HCT116 (cell line): ENCODE data around the gene DOK1. TPM values are rescaled to one million over a fixed set of nuclear protein-coding genes. Genes with fewer than 3 reads are reported as not detected.

Source experiments
- ATAC-seq: fragments of 200-7000 bp; cut with Tn5 transposase; 2 replicates; pipeline ENCODE4 v1.9.1; 2020; ENCODE audit warnings: mild to moderate bottlenecking, moderate library complexity
- BruUV-seq: library from RNA; stranded (reverse); fragments of 400-500 nt; replicated peaks from 2 replicates; lab custom pipeline; 2021; lab: Mats Ljungman, UMichigan
- CTCF ChIA-PET: fragments of 300-600 bp; sonication (Branson Sonifier 250); formaldehyde crosslinking; loops from one replicate; lab custom pipeline; 2021; ENCODE audit warnings: antibody characterized with exemption; lab: Charles Lee
- POLR2A ChIA-PET: fragments of 300-600, 350-600 bp; sonication (Branson Sonifier 250); formaldehyde crosslinking; loops from one replicate; lab custom pipeline; 2021; ENCODE audit warnings: antibody characterized with exemption; lab: Charles Lee
- RAD21 ChIA-PET, 2 experiments: fragments of 300-600 bp; sonication (Branson Sonifier 250); formaldehyde crosslinking; loops; one replicate each; lab custom pipeline; 2023; ENCODE audit warnings: low total read pairs in 2 of 2; ENCODE audit not compliant: uncharacterized antibody in 2 of 2, unreplicated experiment in 2 of 2, low non-redundant PET in 1 of 2; lab: Charles Lee
- DNase-seq: peaks from one replicate; pipeline ENCODE4 v3.0.0-alpha.2; 2010; ENCODE audit warnings: low read depth, low spot score
- H2AFZ ChIP-seq: fragments of 200-600 bp; shearing (Covaris generic), sonication (generic); 2 replicates; pipeline ENCODE4 v1.6.1; 2017; ENCODE audit warnings: low read depth, mixed run types, mixed read lengths, antibody characterized with exemption, low read length; ENCODE audit not compliant: poor library complexity, severe bottlenecking
- H3K27ac ChIP-seq: 2 replicates; pipeline ENCODE4 v1.5.1; 2012; ENCODE audit warnings: low read depth, low read length
- H3K27me3 ChIP-seq: fragments of 200-600 bp; sonication (generic); 2 replicates; pipeline ENCODE4 v1.6.1; 2016; ENCODE audit warnings: mixed run types, low read length, mixed read lengths; ENCODE audit not compliant: insufficient read depth
- H3K36me3 ChIP-seq, 2 experiments: fragments of 200-500 bp in 1 of 2; fragments of 200-600 bp in 1 of 2; sonication (Bioruptor generic) in 1 of 2; sonication (generic) in 1 of 2; 2 replicates each; pipeline versions ENCODE4 v1.5.1 to v1.6.1; 2014 to 2016; ENCODE audit warnings: low read length in 2 of 2, inconsistent platforms in 1 of 2, mixed read lengths in 1 of 2, mixed run types in 1 of 2; ENCODE audit not compliant: insufficient read depth in 2 of 2, control insufficient read depth in 1 of 2
- H3K4me1 ChIP-seq, 2 experiments: fragments of 200-600 bp in 1 of 2; sonication (generic) in 1 of 2; 2 replicates each; pipeline versions ENCODE4 v1.5.1 to v1.6.1; 2012 to 2017; ENCODE audit warnings: low read length in 2 of 2, inconsistent platforms in 1 of 2, mild to moderate bottlenecking in 1 of 2, mixed read lengths in 1 of 2, mixed run types in 1 of 2, moderate library complexity in 1 of 2; ENCODE audit not compliant: insufficient read depth in 2 of 2, control insufficient read depth in 1 of 2
- H3K4me2 ChIP-seq: fragments of 200-600 bp; sonication (generic); 2 replicates; pipeline ENCODE4 v1.6.1; 2017; ENCODE audit warnings: mixed run types, low read length, mixed read lengths
- H3K4me3 ChIP-seq, 2 experiments: fragments of 200-600 bp in 1 of 2; sonication (generic) in 1 of 2; replicated peaks in 1 of 2; 2 replicates each; pipeline ENCODE4 v1.5.1; 2011 to 2016; ENCODE audit warnings: low read length in 2 of 2, control low read depth in 1 of 2, low read depth in 1 of 2, mild to moderate bottlenecking in 1 of 2, mixed read lengths in 1 of 2, mixed run types in 1 of 2
- H3K79me2 ChIP-seq: fragments of 200-600 bp; sonication (generic); 2 replicates; pipeline ENCODE4 v1.6.1; 2017; ENCODE audit warnings: mild to moderate bottlenecking, mixed run types, low read length, moderate library complexity, mixed read lengths; ENCODE audit not compliant: insufficient read depth
- H3K9ac ChIP-seq: fragments of 200-600 bp; sonication (generic); 2 replicates; pipeline ENCODE4 v1.6.1; 2016; ENCODE audit warnings: low read length, mixed read lengths
- H3K9me2 ChIP-seq: fragments of 200-600 bp; sonication (generic), shearing (Covaris generic); 2 replicates; pipeline ENCODE4 v1.6.1; 2017; ENCODE audit warnings: mixed run types, mild to moderate bottlenecking, moderate library complexity; ENCODE audit not compliant: insufficient read depth
- H3K9me3 ChIP-seq, 2 experiments: fragments of 200-500 bp in 1 of 2; fragments of 200-600 bp in 1 of 2; sonication (Bioruptor generic) in 1 of 2; sonication (generic) in 1 of 2; 2 replicates each; pipeline ENCODE4 v1.6.1; 2014 to 2017; ENCODE audit warnings: low read length in 2 of 2, mixed read lengths in 2 of 2, inconsistent platforms in 1 of 2, low read depth in 1 of 2, mild to moderate bottlenecking in 1 of 2, mixed run types in 1 of 2, moderate library complexity in 1 of 2; ENCODE audit not compliant: control insufficient read depth in 1 of 2, insufficient read depth in 1 of 2
- H4K20me1 ChIP-seq: fragments of 200-600 bp; sonication (generic), shearing (Covaris generic); 2 replicates; pipeline ENCODE4 v1.6.1; 2017; ENCODE audit warnings: mixed run types, mild to moderate bottlenecking, moderate library complexity; ENCODE audit not compliant: insufficient read depth
- CEBPB ChIP-seq: IDR thresholded peaks from 2 replicates; pipeline ENCODE4 v1.6.1; 2012; ENCODE audit warnings: low read depth
- EGR1 ChIP-seq: IDR thresholded peaks from 2 replicates; pipeline ENCODE4 v1.6.1; 2012; ENCODE audit warnings: low read depth
- ELF1 ChIP-seq: IDR thresholded peaks from 2 replicates; pipeline ENCODE4 v1.6.1; 2012; ENCODE audit warnings: low read depth, borderline replicate concordance
- EZH2 ChIP-seq: fragments of 200-600 bp; sonication (generic); IDR thresholded peaks from 2 replicates; pipeline ENCODE4 v1.6.1; 2017; ENCODE audit warnings: antibody characterized with exemption, mixed run types
- EZH2phosphoT487 ChIP-seq: fragments of 200-600 bp; IDR thresholded peaks from 2 replicates; pipeline ENCODE4 v1.6.1; 2018; ENCODE audit warnings: antibody characterized with exemption, borderline replicate concordance
- FOSL1 ChIP-seq: IDR thresholded peaks from 2 replicates; pipeline ENCODE4 v1.6.1; 2012; ENCODE audit warnings: low read depth
- JUND ChIP-seq: IDR thresholded peaks from 2 replicates; pipeline ENCODE4 v1.6.1; 2012
- POLR2AphosphoS5 ChIP-seq: IDR thresholded peaks from 2 replicates; pipeline ENCODE4 v1.6.1; 2011; ENCODE audit warnings: mild to moderate bottlenecking, low read depth, low read length, moderate library complexity
- RAD21 ChIP-seq: IDR thresholded peaks from 2 replicates; pipeline ENCODE4 v1.6.1; 2012; ENCODE audit warnings: low read depth, mild to moderate bottlenecking
- SIN3A ChIP-seq: IDR thresholded peaks from 2 replicates; pipeline ENCODE4 v1.6.1; 2012; ENCODE audit warnings: low read depth
- SP1 ChIP-seq: IDR thresholded peaks from 2 replicates; pipeline ENCODE4 v1.6.1; 2012; ENCODE audit warnings: low read depth
- YY1 ChIP-seq: IDR thresholded peaks from 2 replicates; pipeline ENCODE4 v1.6.1; 2011; ENCODE audit warnings: low read length, low read depth, moderate library complexity, mild to moderate bottlenecking; ENCODE audit not compliant: insufficient replicate concordance; ENCODE audit errors: extremely low read depth
- ZFX ChIP-seq: fragments of 450-650 bp; IDR thresholded peaks from 2 replicates; pipeline ENCODE4 v1.6.1; 2017
- ZNF274 ChIP-seq: fragments of 200-500 bp; sonication (Bioruptor generic); IDR thresholded peaks from 2 replicates; pipeline ENCODE4 v1.6.1; 2014; ENCODE audit warnings: mild to moderate bottlenecking, low read depth, low read length, inconsistent platforms
- intact Hi-C: fragments of 100-400 bp; cut with micrococcal nuclease; formaldehyde crosslinking; loops from 2 replicates; pipeline ENCODE4 v1.10.0; 2022
- total RNA-seq: library from RNA; stranded (reverse); gene quantifications from one replicate; pipeline ENCODE4 v1.2.1, GENCODE V29; 2021; ENCODE audit not compliant: unreplicated experiment
- TF ChIP-seq, protein P1 (sequence below): IDR thresholded peaks from 2 replicates; pipeline ENCODE4 v1.6.1; 2011; ENCODE audit warnings: mild to moderate bottlenecking, low read length, moderate library complexity; ENCODE audit not compliant: insufficient replicate concordance; ENCODE audit errors: extremely low read depth
- TF ChIP-seq, protein P2 (sequence below): IDR thresholded peaks from 2 replicates; pipeline ENCODE4 v1.6.1; 2012
- TF ChIP-seq, protein P3 (sequence below): IDR thresholded peaks from 2 replicates; pipeline ENCODE4 v1.6.1; 2012; ENCODE audit warnings: low read depth

The DOK1 gene
- total RNA-seq, 1 experiment from 2014 or later: 18.8 TPM

DNA sequence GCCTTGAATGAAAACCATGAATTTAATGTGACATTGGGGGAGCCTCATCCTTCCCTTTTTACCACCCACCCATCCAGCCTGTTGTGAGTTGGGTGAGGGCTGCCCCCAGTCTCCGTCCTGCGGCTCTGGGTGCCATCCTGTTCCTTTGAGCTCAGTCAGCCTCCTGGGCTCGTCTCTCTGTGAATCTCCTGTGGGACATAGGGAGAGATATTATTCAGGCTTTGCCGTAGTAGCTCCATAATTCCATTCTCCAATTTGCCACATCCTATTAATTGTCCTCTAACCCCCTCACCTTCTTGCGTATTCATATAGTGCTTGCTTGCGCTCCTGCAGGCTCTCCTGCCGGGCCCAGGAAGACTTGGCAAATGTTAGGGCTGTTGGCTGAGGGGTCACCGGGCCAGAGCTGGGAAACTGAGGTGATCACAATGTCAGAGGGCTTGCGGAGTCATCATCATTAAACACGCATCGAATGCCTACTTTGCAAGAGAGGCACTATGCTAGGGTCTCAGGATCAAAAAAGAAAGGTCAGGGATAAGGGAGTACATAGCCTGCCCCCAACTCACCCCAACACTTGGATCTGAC, 27.8 kb upstream of the DOK1 start:
- no peak overlapping the region for H3K27ac ChIP-seq
- H3K9me3 ChIP-seq: no peaks in the 10 kb centered on the region
- no peaks in the 10 kb centered on the region for H3K9me2 ChIP-seq
- POLR2A ChIA-PET: interaction anchor here (1.0 kb wide), 1 partner anchor 19 kb away, joined by 3 read pairs; the partner anchor contains the start of gene PCGF1
- H4K20me1 ChIP-seq: no peaks in the 10 kb centered on the region
- peaks cover 42% of the 10 kb centered on the region for H3K79me2 ChIP-seq
- no peak for ATAC-seq
- H3K4me2 ChIP-seq: no peak overlapping the region
- TF ChIP-seq EZH2 (no peak), FOSL1 (no peak), ZNF274 (no peak), ZFX (no peak), SIN3A (no peak), RAD21 (no peak), SP1 (no peak), CEBPB (no peak), YY1 (no peak), EZH2phosphoT487 (no peak), POLR2AphosphoS5 (no peak), JUND (no peak), ELF1 (no peak), EGR1 (no peak)
- TF ChIP-seq, protein P1, sequence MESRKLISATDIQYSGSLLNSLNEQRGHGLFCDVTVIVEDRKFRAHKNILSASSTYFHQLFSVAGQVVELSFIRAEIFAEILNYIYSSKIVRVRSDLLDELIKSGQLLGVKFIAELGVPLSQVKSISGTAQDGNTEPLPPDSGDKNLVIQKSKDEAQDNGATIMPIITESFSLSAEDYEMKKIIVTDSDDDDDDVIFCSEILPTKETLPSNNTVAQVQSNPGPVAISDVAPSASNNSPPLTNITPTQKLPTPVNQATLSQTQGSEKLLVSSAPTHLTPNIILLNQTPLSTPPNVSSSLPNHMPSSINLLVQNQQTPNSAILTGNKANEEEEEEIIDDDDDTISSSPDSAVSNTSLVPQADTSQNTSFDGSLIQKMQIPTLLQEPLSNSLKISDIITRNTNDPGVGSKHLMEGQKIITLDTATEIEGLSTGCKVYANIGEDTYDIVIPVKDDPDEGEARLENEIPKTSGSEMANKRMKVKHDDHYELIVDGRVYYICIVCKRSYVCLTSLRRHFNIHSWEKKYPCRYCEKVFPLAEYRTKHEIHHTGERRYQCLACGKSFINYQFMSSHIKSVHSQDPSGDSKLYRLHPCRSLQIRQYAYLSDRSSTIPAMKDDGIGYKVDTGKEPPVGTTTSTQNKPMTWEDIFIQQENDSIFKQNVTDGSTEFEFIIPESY: no peak
- TF ChIP-seq, protein P2, sequence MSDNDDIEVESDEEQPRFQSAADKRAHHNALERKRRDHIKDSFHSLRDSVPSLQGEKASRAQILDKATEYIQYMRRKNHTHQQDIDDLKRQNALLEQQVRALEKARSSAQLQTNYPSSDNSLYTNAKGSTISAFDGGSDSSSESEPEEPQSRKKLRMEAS: no peak
- TF ChIP-seq, protein P3, sequence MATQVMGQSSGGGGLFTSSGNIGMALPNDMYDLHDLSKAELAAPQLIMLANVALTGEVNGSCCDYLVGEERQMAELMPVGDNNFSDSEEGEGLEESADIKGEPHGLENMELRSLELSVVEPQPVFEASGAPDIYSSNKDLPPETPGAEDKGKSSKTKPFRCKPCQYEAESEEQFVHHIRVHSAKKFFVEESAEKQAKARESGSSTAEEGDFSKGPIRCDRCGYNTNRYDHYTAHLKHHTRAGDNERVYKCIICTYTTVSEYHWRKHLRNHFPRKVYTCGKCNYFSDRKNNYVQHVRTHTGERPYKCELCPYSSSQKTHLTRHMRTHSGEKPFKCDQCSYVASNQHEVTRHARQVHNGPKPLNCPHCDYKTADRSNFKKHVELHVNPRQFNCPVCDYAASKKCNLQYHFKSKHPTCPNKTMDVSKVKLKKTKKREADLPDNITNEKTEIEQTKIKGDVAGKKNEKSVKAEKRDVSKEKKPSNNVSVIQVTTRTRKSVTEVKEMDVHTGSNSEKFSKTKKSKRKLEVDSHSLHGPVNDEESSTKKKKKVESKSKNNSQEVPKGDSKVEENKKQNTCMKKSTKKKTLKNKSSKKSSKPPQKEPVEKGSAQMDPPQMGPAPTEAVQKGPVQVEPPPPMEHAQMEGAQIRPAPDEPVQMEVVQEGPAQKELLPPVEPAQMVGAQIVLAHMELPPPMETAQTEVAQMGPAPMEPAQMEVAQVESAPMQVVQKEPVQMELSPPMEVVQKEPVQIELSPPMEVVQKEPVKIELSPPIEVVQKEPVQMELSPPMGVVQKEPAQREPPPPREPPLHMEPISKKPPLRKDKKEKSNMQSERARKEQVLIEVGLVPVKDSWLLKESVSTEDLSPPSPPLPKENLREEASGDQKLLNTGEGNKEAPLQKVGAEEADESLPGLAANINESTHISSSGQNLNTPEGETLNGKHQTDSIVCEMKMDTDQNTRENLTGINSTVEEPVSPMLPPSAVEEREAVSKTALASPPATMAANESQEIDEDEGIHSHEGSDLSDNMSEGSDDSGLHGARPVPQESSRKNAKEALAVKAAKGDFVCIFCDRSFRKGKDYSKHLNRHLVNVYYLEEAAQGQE: no peak
- TF ChIP-seq, all 23 proteins: peak for 0
- no peak overlapping the region for H3K4me3 ChIP-seq
- BruUV-seq: no TSS peak
- peaks cover 18 to 27% of the 10 kb centered on the region in 2 experiments for H3K36me3 ChIP-seq
- no peak overlapping the region for H3K9ac ChIP-seq
- no peak for DNase-seq
- peaks cover 14 to 30% of the 10 kb centered on the region in 2 experiments for H3K4me1 ChIP-seq
- no peaks in the 10 kb centered on the region for H3K27me3 ChIP-seq
- intact Hi-C loops: no loop called here
- CTCF ChIA-PET: no interaction called here
- H2AFZ ChIP-seq: no peak overlapping the region
- RAD21 ChIA-PET: no interaction called here
